Stimulated activated CD4-positive, alpha-beta T cell treated with anti-CD3 and anti-CD28 coated beads, Interleukin-1b, Interleukin-23, amount 100 ng/mL, for 4 hours (primary cell): ENCODE measurements around the gene MAPK13.
"Not testable (repeated sequence)": the region's sequence is repeated elsewhere in the genome, so short reads cannot be mapped to it uniquely, and the experiment has no call there.

Experiments
- DNase-seq, 2 donors: peaks; one replicate each; pipeline ENCODE4 v3.0.0-alpha.2; 2020; ENCODE audit warnings: low read depth in 2 of 2

MAPK13 gene

GRCh38 chr6:36114798-36115408, 15.4 kb upstream of the MAPK13 start:
- no peak for DNase-seq

GRCh38 chr6:36115412-36115811, 14.9 kb upstream of the MAPK13 start:
- no peak for DNase-seq

GRCh38 chr6:36116066-36116864, 14.0 kb upstream of the MAPK13 start:
- DNase-seq, result no peak

GRCh38 chr6:36116943-36117342, 13.4 kb upstream of the MAPK13 start:
- no peak for DNase-seq

GRCh38 chr6:36117658-36118549, 12.4 kb upstream of the MAPK13 start:
- no peak for DNase-seq

GRCh38 chr6:36118550-36119107, 11.7 kb upstream of the MAPK13 start:
- DNase-seq, result peak; percentile 17 to 28

- no peak for DNase-seq
Measured at GRCh38 chr6:36119209-36119608, 11.1 kb upstream of the MAPK13 start.

GRCh38 chr6:36120018-36120417, 10.3 kb upstream of the MAPK13 start:
- DNase-seq, result no peak

- peak; percentile 42 to 54 for DNase-seq
Measured at GRCh38 chr6:36120539-36120938, 9.8 kb upstream of the MAPK13 start.

GRCh38 chr6:36120979-36121786, 9.1 kb upstream of the MAPK13 start:
- DNase-seq, result peak; percentile 25 to 44

GRCh38 chr6:36121787-36122494, 8.4 kb upstream of the MAPK13 start:
- DNase-seq, result no peak

- DNase-seq, result no peak
Measured at GRCh38 chr6:36122495-36123269, 7.6 kb upstream of the MAPK13 start.

GRCh38 chr6:36123270-36124139, 6.8 kb upstream of the MAPK13 start:
- peak; percentile 76 to 87 for DNase-seq

- not testable (repeated sequence) for DNase-seq
Measured at GRCh38 chr6:36124346-36124745, 6.0 kb upstream of the MAPK13 start.

GRCh38 chr6:36124881-36125280, 5.4 kb upstream of the MAPK13 start:
- no peak for DNase-seq

- no peak for DNase-seq
Measured at GRCh38 chr6:36125575-36125974, 4.7 kb upstream of the MAPK13 start.

GRCh38 chr6:36126121-36126520, 4.2 kb upstream of the MAPK13 start:
- DNase-seq, result no peak

GRCh38 chr6:36126553-36127458, 3.5 kb upstream of the MAPK13 start:
- DNase-seq, result no peak
